Esophagus muscularis mucosa (tissue), 4 donors: ENCODE data around the gene SUFU. TPM values are rescaled to one million over a fixed set of nuclear protein-coding genes. Genes with fewer than 3 reads are reported as not detected.

Experiments used
- DNase-seq: peaks from one replicate; pipeline ENCODE4 v3.0.0-alpha.2; 2017; ENCODE audit errors: extremely low spot score
- H3K27ac ChIP-seq, 4 donors: fragments of 200-600 bp; sonication (generic); replicated peaks in 1 of 4; 1 replicate in 3 of 4; 2 replicates in 1 of 4; pipeline ENCODE4 v1.5.1; 2016 to 2019; ENCODE audit warnings: mild to moderate bottlenecking in 1 of 4
- H3K27me3 ChIP-seq, 4 donors: fragments of 200-600 bp; sonication (generic); one replicate each; pipeline versions ENCODE4 v1.5.1 to v1.6.0; 2016 to 2019
- H3K36me3 ChIP-seq, 4 donors: fragments of 200-600 bp; sonication (generic); one replicate each; pipeline ENCODE4 v1.5.1; 2016 to 2019
- H3K4me1 ChIP-seq, 4 donors: fragments of 200-600 bp; sonication (generic); one replicate each; pipeline ENCODE4 v1.5.1; 2016 to 2019
- H3K4me3 ChIP-seq, 4 donors: fragments of 200-600 bp; sonication (generic); 1 replicate in 2 of 4; 2 replicates in 2 of 4; pipeline ENCODE4 v1.5.1; 2016 to 2019; ENCODE audit warnings: mild to moderate bottlenecking in 4 of 4, moderate library complexity in 1 of 4
- H3K9me3 ChIP-seq, 4 donors: fragments of 200-600 bp; sonication (generic); 1 replicate in 3 of 4; 2 replicates in 1 of 4; pipeline ENCODE4 v1.5.1; 2016 to 2019
- EP300 ChIP-seq: sonication (generic); formaldehyde crosslinking; IDR thresholded peaks from one replicate; pipeline ENCODE4 v1.6.1; 2017; ENCODE audit warnings: antibody characterized with exemption
- POLR2A ChIP-seq: fragments of 450-650 bp; IDR thresholded peaks from one replicate; pipeline ENCODE4 v1.6.1; 2017; ENCODE audit warnings: antibody characterized with exemption, moderate library complexity, mild to moderate bottlenecking, low read depth
- POLR2AphosphoS5 ChIP-seq, 2 donors: sonication (generic); formaldehyde crosslinking; IDR thresholded peaks; one replicate each; pipeline ENCODE4 v1.6.1; 2017; ENCODE audit warnings: antibody characterized with exemption in 2 of 2
- WGBS: methylation state at CpG from one replicate; pipeline ENCODE4 v1.1.5; 2018; 5-methylcytosine and 5-hydroxymethylcytosine counted together
- intact Hi-C: fragments of 100-400 bp; cut with DNase I; formaldehyde crosslinking; loops from one replicate; pipeline ENCODE4 v1.15.1; 2023
- total RNA-seq, 4 donors: library from RNA; depleted of rRNA; stranded (reverse); fragments of >200 nt; gene quantifications; one replicate each; pipeline versions ENCODE4 v1.1.0 to v1.2.1, GENCODE V29; 2016
- TF ChIP-seq, protein P1 (sequence below), 3 experiments: fragments of 200-600 bp in 2 of 3; fragments of 450-650 bp in 1 of 3; sonication (generic) in 2 of 3; IDR thresholded peaks; one replicate each; pipeline ENCODE4 v1.5.1; 2017 to 2019; ENCODE audit warnings: antibody characterized with exemption in 3 of 3, mild to moderate bottlenecking in 2 of 3, moderate library complexity in 1 of 3

SUFU gene
- total RNA-seq, 4 donors from 2014 or later = 5.0 to 11.7 (median 10.1) TPM

DNA sequence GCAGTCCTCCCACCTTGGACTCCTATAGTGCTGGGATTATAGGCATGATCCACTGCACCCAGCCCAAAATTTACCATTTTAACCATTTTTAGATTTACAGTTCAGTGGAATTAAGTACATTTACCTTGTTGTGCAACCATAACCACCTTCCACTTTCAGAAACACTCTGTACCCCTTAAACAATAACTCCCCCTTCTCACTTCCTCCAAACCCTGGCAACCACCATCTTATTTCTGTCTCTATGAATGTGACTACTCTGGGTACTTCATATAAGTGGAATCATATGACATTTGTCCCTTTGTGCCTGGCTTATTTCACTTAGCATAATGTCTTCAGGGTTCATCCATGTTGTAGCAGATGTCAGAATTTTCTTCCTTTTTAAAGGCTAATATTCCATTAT, 33.6 kb downstream of the SUFU start:
- DNase-seq = no peak
- intact Hi-C loops = no loop called here
- Histone ChIP-seq H3K9me3 (no peaks in the 10 kb centered on the region), H3K36me3 (peaks cover 0 to 3% (median 0%) of the 10 kb centered on the region in 4 donors), H3K27ac (no peak overlapping the region), H3K27me3 (no peaks in the 10 kb centered on the region), H3K4me3 (no peak overlapping the region), H3K4me1 (no peaks in the 10 kb centered on the region)
- TF ChIP-seq EP300 (no peak), POLR2AphosphoS5 (IDR thresholded peaks at IDR 0.05) (no peak), POLR2A (no peak)
- TF ChIP-seq, protein P1, sequence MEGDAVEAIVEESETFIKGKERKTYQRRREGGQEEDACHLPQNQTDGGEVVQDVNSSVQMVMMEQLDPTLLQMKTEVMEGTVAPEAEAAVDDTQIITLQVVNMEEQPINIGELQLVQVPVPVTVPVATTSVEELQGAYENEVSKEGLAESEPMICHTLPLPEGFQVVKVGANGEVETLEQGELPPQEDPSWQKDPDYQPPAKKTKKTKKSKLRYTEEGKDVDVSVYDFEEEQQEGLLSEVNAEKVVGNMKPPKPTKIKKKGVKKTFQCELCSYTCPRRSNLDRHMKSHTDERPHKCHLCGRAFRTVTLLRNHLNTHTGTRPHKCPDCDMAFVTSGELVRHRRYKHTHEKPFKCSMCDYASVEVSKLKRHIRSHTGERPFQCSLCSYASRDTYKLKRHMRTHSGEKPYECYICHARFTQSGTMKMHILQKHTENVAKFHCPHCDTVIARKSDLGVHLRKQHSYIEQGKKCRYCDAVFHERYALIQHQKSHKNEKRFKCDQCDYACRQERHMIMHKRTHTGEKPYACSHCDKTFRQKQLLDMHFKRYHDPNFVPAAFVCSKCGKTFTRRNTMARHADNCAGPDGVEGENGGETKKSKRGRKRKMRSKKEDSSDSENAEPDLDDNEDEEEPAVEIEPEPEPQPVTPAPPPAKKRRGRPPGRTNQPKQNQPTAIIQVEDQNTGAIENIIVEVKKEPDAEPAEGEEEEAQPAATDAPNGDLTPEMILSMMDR (IDR thresholded peaks at IDR 0.05) = no peak

DNA sequence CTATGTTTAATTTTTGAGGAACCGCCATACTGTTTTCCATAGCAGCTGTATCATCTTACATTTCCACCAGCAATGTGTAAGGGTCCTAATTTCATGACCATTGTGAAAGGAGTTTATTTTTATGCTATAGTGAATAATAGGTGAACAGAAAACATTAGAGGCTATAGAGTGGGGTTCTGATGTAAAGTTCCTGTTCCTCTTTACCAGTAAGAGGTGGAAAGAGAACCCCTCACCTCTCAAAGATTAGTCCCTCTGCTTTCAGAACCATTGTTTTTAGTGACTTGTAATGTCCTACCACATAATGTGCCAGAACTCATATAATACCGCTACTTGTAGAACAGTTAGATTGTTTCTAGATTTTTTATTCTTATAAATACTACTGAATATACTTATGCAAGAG, 34.2 kb downstream of the SUFU start:
- intact Hi-C loops = no loop called here
- WGBS = 98% methylated on average over 2 of the region's 2 CpGs

DNA sequence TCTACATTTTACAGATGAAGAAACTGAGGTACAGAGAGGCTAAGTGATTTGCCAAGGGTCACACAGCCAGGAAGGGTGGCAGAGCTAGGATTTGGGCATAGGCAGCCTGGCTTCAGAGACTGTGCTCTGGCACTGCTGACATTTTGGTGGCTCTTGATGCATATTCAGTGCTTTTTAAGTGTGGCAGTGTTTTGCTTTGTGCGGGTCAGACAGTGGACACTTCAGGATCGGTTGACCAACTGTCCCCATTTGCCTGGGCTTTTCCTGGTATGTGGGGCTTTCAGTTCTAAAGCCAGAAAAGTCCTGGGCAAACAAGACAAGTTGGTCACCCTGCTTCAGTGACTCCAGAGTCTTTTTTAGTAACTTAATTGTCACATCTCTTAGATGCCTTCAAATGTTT, 35.0 kb downstream of the SUFU start:
- Histone ChIP-seq H3K4me1 (no peaks in the 10 kb centered on the region), H3K36me3 (peaks cover 0 to 3% (median 0%) of the 10 kb centered on the region in 4 donors), H3K4me3 (no peak overlapping the region), H3K27ac (no peak overlapping the region), H3K27me3 (no peaks in the 10 kb centered on the region), H3K9me3 (no peaks in the 10 kb centered on the region)
- WGBS = 85% methylated on average over 2 of the region's 2 CpGs
- DNase-seq = no peak
- intact Hi-C loops = no loop called here
- TF ChIP-seq, protein P1 (IDR thresholded peaks at IDR 0.05) = no peak
- TF ChIP-seq POLR2A (no peak), POLR2AphosphoS5 (IDR thresholded peaks at IDR 0.05) (no peak), EP300 (no peak)

More for the DNA sequence above, 34.2 kb downstream of the SUFU start:
- Histone ChIP-seq H3K27me3 (no peaks in the 10 kb centered on the region), H3K4me1 (no peaks in the 10 kb centered on the region), H3K36me3 (peaks cover 0 to 3% (median 0%) of the 10 kb centered on the region in 4 donors), H3K4me3 (no peak overlapping the region), H3K9me3 (no peaks in the 10 kb centered on the region), H3K27ac (no peak overlapping the region)
- TF ChIP-seq EP300 = no peak
- TF ChIP-seq, protein P1 (IDR thresholded peaks at IDR 0.05) = no peak
- TF ChIP-seq POLR2A = no peak
- no peak for TF ChIP-seq POLR2AphosphoS5 (IDR thresholded peaks at IDR 0.05)
- no peak for DNase-seq

DNA sequence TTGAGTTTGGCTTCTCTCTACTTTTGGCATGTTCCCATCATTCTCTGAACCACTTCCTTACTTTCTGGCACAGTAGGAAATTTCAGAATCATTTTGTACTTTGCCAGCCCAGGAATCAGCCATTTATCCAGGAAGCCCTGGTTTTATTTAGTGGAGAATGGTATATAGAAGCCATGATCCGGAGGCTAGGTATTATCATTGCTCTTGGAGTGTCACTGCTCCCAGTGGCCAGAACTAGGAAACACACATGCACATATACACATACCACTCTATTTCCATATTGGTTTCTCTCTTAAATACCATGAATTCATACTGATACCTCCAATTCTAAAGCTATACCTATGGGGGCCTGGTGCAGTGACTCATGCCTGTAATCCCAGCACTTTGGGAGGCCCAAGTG, 36.3 kb downstream of the SUFU start:
- intact Hi-C loops = no loop called here
- Histone ChIP-seq H3K36me3 (peaks cover 0 to 2% (median 0%) of the 10 kb centered on the region in 4 donors), H3K9me3 (no peaks in the 10 kb centered on the region), H3K27me3 (no peaks in the 10 kb centered on the region), H3K4me1 (no peaks in the 10 kb centered on the region), H3K27ac (no peak overlapping the region), H3K4me3 (no peak overlapping the region)
- TF ChIP-seq, protein P1 (IDR thresholded peaks at IDR 0.05) = peak in 1 of 3 experiments; percentile 31
- TF ChIP-seq POLR2AphosphoS5 (IDR thresholded peaks at IDR 0.05) = no peak
- no peak for DNase-seq
- 84% methylated on average over 1 of the region's 1 CpG for WGBS

DNA sequence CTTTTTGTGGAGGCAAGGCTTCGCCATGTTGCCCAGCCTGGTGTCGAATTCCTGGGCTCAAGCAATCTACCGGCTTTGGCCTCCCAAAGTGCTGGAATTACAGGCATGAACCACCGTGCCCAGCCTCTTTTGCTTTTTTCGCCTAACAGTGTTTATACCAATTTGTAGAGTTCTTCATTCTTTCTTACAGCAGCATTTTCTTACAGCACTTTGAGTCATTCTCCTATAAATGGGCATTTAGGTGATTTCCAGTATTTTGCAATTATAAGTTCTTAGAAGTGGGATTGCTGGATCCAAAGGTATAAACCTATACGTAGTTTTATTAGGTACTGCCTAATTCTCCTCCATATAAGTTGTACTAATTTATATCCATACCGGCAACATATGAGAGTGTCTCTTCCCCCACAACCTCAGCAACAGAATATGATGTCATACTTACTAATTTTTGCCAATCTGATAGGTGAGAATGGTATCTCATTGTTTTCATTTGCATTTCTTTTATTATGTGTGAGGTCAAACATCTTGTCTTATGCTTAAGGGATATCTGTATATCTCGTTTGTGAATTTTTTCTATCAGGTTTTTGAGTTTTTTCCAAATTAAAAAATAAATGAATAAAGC, 39.1 kb downstream of the SUFU start:
- intact Hi-C loops = no loop called here
- Histone ChIP-seq H3K4me3 (no peak overlapping the region), H3K9me3 (no peaks in the 10 kb centered on the region), H3K27me3 (no peaks in the 10 kb centered on the region), H3K36me3 (no peaks in the 10 kb centered on the region), H3K4me1 (peaks cover 4 to 16% (median 13%) of the 10 kb centered on the region in 4 donors), H3K27ac (no peak overlapping the region)
- TF ChIP-seq POLR2AphosphoS5 (IDR thresholded peaks at IDR 0.05) = no peak
- TF ChIP-seq EP300 = no peak
- no peak for TF ChIP-seq POLR2A
- TF ChIP-seq, protein P1 (IDR thresholded peaks at IDR 0.05) = no peak
- no peak for DNase-seq
- WGBS = 96% methylated on average over 8 of the region's 8 CpGs
